ENCODE measurements around the gene SIPA1L2.

The SIPA1L2 gene

GRCh38 chr1:232630894-232631195 is 912 bp upstream of the SIPA1L2 start (continued):
- TF ChIP-seq ZNF274 (IDR thresholded peaks at IDR 0.05; ENCODE audit: low read length) (no peak), ZNF274 (tag by site-specific recombination; IDR thresholded peaks at IDR 0.05; ENCODE audit: borderline replicate concordance) (no peak), ZNF404 (tag by site-specific recombination; IDR thresholded peaks at IDR 0.05) (no peak), ZSCAN30 (tag by site-specific recombination; IDR thresholded peaks at IDR 0.05) (no peak), OSR2 (tag by site-specific recombination; IDR thresholded peaks at IDR 0.05) (no peak), ZFP69B (tag by site-specific recombination; IDR thresholded peaks at IDR 0.05) (no peak), ZNF132 (tag by site-specific recombination; IDR thresholded peaks at IDR 0.05; ENCODE audit: borderline replicate concordance) (no peak), ZNF785 (tag by site-specific recombination; IDR thresholded peaks at IDR 0.05) (no peak), HOXA7 (CRISPR knock-in tag; IDR thresholded peaks at IDR 0.05; ENCODE audit: borderline replicate concordance) (no peak), ZNF623 (tag by site-specific recombination; IDR thresholded peaks at IDR 0.05) (0 out of 2 replicates have a peak, but pooled peaks have one; percentile 0), ZFP41 (tag by site-specific recombination; IDR thresholded peaks at IDR 0.05; ENCODE audit: borderline replicate concordance) (no peak), SP2 (tag by site-specific recombination; IDR thresholded peaks at IDR 0.05) (no peak), ZNF416 (tag by site-specific recombination; IDR thresholded peaks at IDR 0.05) (no peak), ZNF707 (tag by site-specific recombination; IDR thresholded peaks at IDR 0.05) (no peak), ZNF112 (tag by site-specific recombination; IDR thresholded peaks at IDR 0.05) (no peak), ZNF76 (tag by site-specific recombination; IDR thresholded peaks at IDR 0.05; ENCODE audit: borderline replicate concordance, low read depth) (no peak), ZNF19 (tag by site-specific recombination; IDR thresholded peaks at IDR 0.05; ENCODE audit: low read depth) (no peak), ZNF23 (tag by site-specific recombination; IDR thresholded peaks at IDR 0.05; ENCODE audit: borderline replicate concordance) (no peak), ZNF37A (tag by site-specific recombination; IDR thresholded peaks at IDR 0.05) (no peak), ZNF214 (tag by site-specific recombination; IDR thresholded peaks at IDR 0.05; ENCODE audit: borderline replicate concordance) (no peak), ZBTB20 (tag by site-specific recombination; IDR thresholded peaks at IDR 0.05) (no peak), ZBTB49 (tag by site-specific recombination; IDR thresholded peaks at IDR 0.05; ENCODE audit: low read depth) (no peak), ZNF558 (tag by site-specific recombination; IDR thresholded peaks at IDR 0.05) (peak; percentile 20; the same call in 1 of the 2 replicates), ZNF366 (tag by site-specific recombination; conservative IDR thresholded peaks at IDR 0.05) (no peak), ZNF24 (tag by site-specific recombination; IDR thresholded peaks at IDR 0.05) (no peak), ZNF600 (tag by site-specific recombination; IDR thresholded peaks at IDR 0.05) (no peak), KLF10 (tag by site-specific recombination; IDR thresholded peaks at IDR 0.05) (no peak), ZNF837 (tag by site-specific recombination; IDR thresholded peaks at IDR 0.05) (no peak), ZNF138 (tag by site-specific recombination; IDR thresholded peaks at IDR 0.05; ENCODE audit: borderline replicate concordance) (no peak), ZFP3 (tag by site-specific recombination; IDR thresholded peaks at IDR 0.05; ENCODE audit: low read depth) (no peak), ZNF449 (tag by site-specific recombination; IDR thresholded peaks at IDR 0.05) (no peak), ZNF211 (tag by site-specific recombination; IDR thresholded peaks at IDR 0.05; ENCODE audit: low read depth) (no peak), ZNF621 (tag by site-specific recombination; IDR thresholded peaks at IDR 0.05) (no peak), ZBTB8A (tag by site-specific recombination; IDR thresholded peaks at IDR 0.05) (no peak), ZBTB48 (tag by site-specific recombination; IDR thresholded peaks at IDR 0.05) (no peak), ATF2 (tag by site-specific recombination; IDR thresholded peaks at IDR 0.05; ENCODE audit: low read depth) (no peak), ZNF501 (tag by site-specific recombination; IDR thresholded peaks at IDR 0.05) (no peak), ZEB2 (tag by site-specific recombination; IDR thresholded peaks at IDR 0.05) (no peak), MZF1 (tag by site-specific recombination; IDR thresholded peaks at IDR 0.05; ENCODE audit: borderline replicate concordance) (0 out of 2 replicates have a peak, but pooled peaks have one; percentile 1), BCL11B (tag by site-specific recombination; IDR thresholded peaks at IDR 0.05; ENCODE audit: low read depth) (no peak), OVOL3 (tag by site-specific recombination; IDR thresholded peaks at IDR 0.05) (no peak)

All from HEK293 (cell line).